ENCODE data around the gene UTS2B.

UTS2B gene

GRCh38 chr3:191362524-191363090 is 32.3 kb upstream of the UTS2B start:
- TF ChIP-seq TAF1 (IDR thresholded peaks at IDR 0.05; ENCODE audit: borderline replicate concordance, insufficient read depth, low read length): no peak
- no peak for TF ChIP-seq SIN3A (IDR thresholded peaks at IDR 0.05; ENCODE audit: borderline replicate concordance, insufficient read depth, low read length)

- no peak for TF ChIP-seq POLR2AphosphoS5 (IDR thresholded peaks at IDR 0.05; ENCODE audit: low read depth, low read length)
- no peak for TF ChIP-seq REST (IDR thresholded peaks at IDR 0.05; ENCODE audit: insufficient read depth in 1 of 2, low read depth in 2 of 2, low read length in 2 of 2)
Measured at GRCh38 chr3:191362037-191362436, 31.7 kb upstream of the UTS2B start.

DNA sequence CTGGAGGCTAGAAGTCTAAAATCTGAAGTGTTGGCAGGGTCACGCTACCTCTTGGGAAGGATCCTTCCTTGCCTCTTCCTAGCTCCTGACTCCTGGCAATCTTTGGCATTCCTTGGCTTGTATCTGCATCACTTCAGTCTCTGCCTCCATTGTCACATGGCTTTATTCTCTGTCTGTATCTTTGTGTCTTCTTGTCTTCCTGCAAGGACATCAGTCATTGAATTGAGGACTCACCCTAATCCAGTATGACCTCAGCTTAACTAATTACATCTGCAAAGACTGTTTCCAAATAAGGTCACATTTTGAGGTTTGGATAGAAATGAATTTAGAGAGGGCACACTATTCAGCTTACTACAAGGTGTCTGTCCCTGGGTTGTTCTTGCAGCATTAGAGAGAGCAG is 31.1 kb upstream of the UTS2B start:
- TF ChIP-seq SIN3A (IDR thresholded peaks at IDR 0.05; ENCODE audit: borderline replicate concordance, insufficient read depth, low read length): no peak
- TF ChIP-seq POLR2AphosphoS5 (IDR thresholded peaks at IDR 0.05; ENCODE audit: low read depth, low read length): no peak
- TF ChIP-seq REST (IDR thresholded peaks at IDR 0.05; ENCODE audit: insufficient read depth in 1 of 2, low read depth in 2 of 2, low read length in 2 of 2): no peak
- no peak for TF ChIP-seq TAF1 (IDR thresholded peaks at IDR 0.05; ENCODE audit: borderline replicate concordance, insufficient read depth, low read length)
- TF ChIP-seq FOXP2 (optimal IDR thresholded peaks at IDR 0.05; ENCODE audit: borderline replicate concordance, extremely low read depth, extremely low read length, insufficient read depth): no peak

DNA sequence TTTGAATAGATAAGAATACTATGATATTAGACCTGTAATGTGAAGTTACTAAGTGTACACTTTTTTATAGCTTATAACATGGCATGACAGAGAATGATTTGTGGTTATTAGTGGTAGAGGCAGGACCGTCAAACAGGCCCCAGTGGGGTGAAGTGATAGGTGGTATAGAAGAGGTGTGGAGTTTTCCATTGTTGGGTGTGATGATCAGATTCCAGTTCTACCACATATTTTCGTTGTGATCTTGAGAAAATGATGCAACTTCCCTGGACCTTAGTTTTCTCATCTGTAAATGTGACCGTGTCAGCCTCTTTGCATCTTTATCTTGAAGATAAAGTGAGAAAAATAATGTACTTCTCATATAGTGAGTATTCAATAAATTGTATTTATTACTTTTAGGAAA is 30.3 kb upstream of the UTS2B start:
- TF ChIP-seq SIN3A (IDR thresholded peaks at IDR 0.05; ENCODE audit: borderline replicate concordance, insufficient read depth, low read length) (no peak), FOXP2 (optimal IDR thresholded peaks at IDR 0.05; ENCODE audit: borderline replicate concordance, extremely low read depth, extremely low read length, insufficient read depth) (no peak), TAF1 (IDR thresholded peaks at IDR 0.05; ENCODE audit: borderline replicate concordance, insufficient read depth, low read length) (no peak), REST (IDR thresholded peaks at IDR 0.05; ENCODE audit: insufficient read depth in 1 of 2, low read depth in 2 of 2, low read length in 2 of 2) (no peak), POLR2AphosphoS5 (IDR thresholded peaks at IDR 0.05; ENCODE audit: low read depth, low read length) (no peak; the same call in 1 of the 2 replicates)

GRCh38 chr3:191358929-191359328 is 28.6 kb upstream of the UTS2B start:
- TF ChIP-seq FOXP2 (optimal IDR thresholded peaks at IDR 0.05; ENCODE audit: borderline replicate concordance, extremely low read depth, extremely low read length, insufficient read depth): no peak
- TF ChIP-seq TAF1 (IDR thresholded peaks at IDR 0.05; ENCODE audit: borderline replicate concordance, insufficient read depth, low read length): no peak
- TF ChIP-seq SIN3A (IDR thresholded peaks at IDR 0.05; ENCODE audit: borderline replicate concordance, insufficient read depth, low read length): no peak
- TF ChIP-seq REST (IDR thresholded peaks at IDR 0.05; ENCODE audit: insufficient read depth in 1 of 2, low read depth in 2 of 2, low read length in 2 of 2): no peak
- TF ChIP-seq POLR2AphosphoS5 (IDR thresholded peaks at IDR 0.05; ENCODE audit: low read depth, low read length): no peak

Measured in PFSK-1 (cell line).